NCI-H69 (cell line): ENCODE data around the gene FHL2.

Experiments
- DNase-seq: peaks from one replicate; lab custom pipeline; 2025; lab: John Stamatoyannopoulos, UW

FHL2 gene

GRCh38 chr2:105397953-105398335 lies 907 bp downstream of the FHL2 start:
- peak; percentile 1 for DNase-seq

GRCh38 chr2:105397025-105397722 lies 1.7 kb downstream of the FHL2 start:
- DNase-seq: no peak

GRCh38 chr2:105396254-105397024 lies 2.4 kb downstream of the FHL2 start:
- DNase-seq: no peak

- no peak for DNase-seq
Observed at GRCh38 chr2:105395691-105396090, 3.2 kb downstream of the FHL2 start.

GRCh38 chr2:105394951-105395611 lies 3.8 kb downstream of the FHL2 start:
- DNase-seq: no peak

- no peak for DNase-seq
Observed at GRCh38 chr2:105393373-105394055, 5.3 kb downstream of the FHL2 start.

GRCh38 chr2:105391763-105392662 lies 6.8 kb downstream of the FHL2 start:
- DNase-seq: no peak

- no peak for DNase-seq
Observed at GRCh38 chr2:105391058-105391627, 7.7 kb downstream of the FHL2 start.

- DNase-seq: no peak
Observed at GRCh38 chr2:105390454-105390853, 8.4 kb downstream of the FHL2 start.

- no peak for DNase-seq
Observed at GRCh38 chr2:105388971-105389381, 9.9 kb downstream of the FHL2 start.

- no peak for DNase-seq
Observed at GRCh38 chr2:105387225-105387624, 11.6 kb downstream of the FHL2 start.

GRCh38 chr2:105385731-105386540 lies 12.9 kb downstream of the FHL2 start:
- no peak for DNase-seq

GRCh38 chr2:105384861-105385260 lies 14.0 kb downstream of the FHL2 start:
- DNase-seq: no peak

- DNase-seq: no peak
Observed at GRCh38 chr2:105384216-105384615, 14.6 kb downstream of the FHL2 start.

- no peak for DNase-seq
Observed at GRCh38 chr2:105383432-105384166, 15.3 kb downstream of the FHL2 start.

GRCh38 chr2:105382177-105382576 lies 16.7 kb downstream of the FHL2 start:
- no peak for DNase-seq

- no peak for DNase-seq
Observed at GRCh38 chr2:105381101-105381668, 17.7 kb downstream of the FHL2 start.

GRCh38 chr2:105380432-105381100 lies 18.3 kb downstream of the FHL2 start:
- DNase-seq: no peak
